Anterior cingulate cortex (tissue), 58 donors: ENCODE results near the gene KNOP1.

Source experiments
- DNase-seq, 58 donors: peaks; one replicate each; lab custom pipeline; 2025; lab: John Stamatoyannopoulos, UW

The KNOP1 gene

GRCh38 chr16:19655242-19655777 is 62.7 kb downstream of the KNOP1 start:
- peak in 1 of 58 donors; percentile 6 for DNase-seq

- peak in 2 of 58 donors; percentile 9 to 13 for DNase-seq
Measured at GRCh38 chr16:19654147-19654546, 63.9 kb downstream of the KNOP1 start.
